Stimulated activated CD4-positive, alpha-beta T cell treated with anti-CD3 and anti-CD28 coated beads, Interleukin-1b, Interleukin-23, amount 100 ng/mL, for 48 hours (primary cell): ENCODE measurements around the gene RHPN2.
"Not testable (repeated sequence)": the region's sequence is repeated elsewhere in the genome, so short reads cannot be mapped to it uniquely, and the experiment has no call there.

ENCODE experiments used
- DNase-seq: peaks from one replicate; pipeline ENCODE4 v3.0.0-alpha.2; 2020

The RHPN2 gene

DNA sequence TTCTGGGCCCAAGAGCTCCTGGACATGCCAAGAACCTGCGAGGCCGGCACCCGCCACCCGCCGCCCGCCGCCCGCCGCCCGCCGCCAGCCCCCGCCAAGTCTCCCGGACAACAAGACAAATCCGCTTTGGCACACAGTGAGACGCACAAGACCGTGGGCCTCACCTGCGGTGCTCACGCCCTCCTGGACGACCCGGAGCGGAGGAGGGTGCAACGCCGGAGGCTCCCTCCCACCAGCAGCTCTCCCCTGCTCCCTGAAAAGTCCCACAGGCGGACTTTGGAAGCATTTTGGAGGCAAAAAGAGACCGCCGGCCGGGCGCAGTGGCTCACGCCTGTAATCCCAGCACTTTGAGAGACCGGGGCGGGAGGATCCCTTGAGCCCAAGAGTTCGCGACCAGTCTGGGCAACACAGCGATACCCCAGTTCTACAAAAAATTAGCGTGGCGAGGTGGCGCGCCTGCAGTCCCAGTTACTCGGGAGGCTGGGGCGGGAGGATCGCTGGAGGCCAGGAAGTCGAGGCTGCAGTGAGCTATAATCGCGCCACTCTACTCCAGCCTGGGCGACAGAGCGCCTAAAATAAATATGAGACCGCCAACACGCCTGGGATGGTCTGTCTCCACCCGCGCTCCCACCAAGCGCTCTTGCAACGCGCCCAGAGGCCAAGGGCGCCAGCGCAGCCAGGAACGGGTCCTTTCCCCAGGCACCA lies 783 bp downstream of the RHPN2 start:
- DNase-seq: no peak

DNA sequence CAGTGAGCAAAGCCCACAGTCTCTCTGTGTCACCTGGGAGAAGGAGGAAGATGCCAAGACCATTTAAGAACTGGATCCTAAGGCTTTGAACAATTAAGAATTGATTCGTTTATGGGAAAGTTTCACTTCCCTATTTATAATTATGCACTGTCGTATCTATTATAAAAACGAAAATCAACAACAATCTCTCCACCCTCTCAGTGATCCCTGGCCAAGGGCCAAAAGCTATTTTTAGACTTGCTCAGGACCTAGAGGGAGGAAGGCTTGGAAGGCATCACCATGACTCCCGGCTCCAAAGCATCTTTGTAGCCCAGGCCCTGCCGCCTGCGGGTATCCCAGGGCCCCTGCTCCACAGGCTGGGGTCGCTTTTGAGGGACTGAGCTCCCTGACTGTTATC lies 1.3 kb downstream of the RHPN2 start:
- no peak for DNase-seq

DNA sequence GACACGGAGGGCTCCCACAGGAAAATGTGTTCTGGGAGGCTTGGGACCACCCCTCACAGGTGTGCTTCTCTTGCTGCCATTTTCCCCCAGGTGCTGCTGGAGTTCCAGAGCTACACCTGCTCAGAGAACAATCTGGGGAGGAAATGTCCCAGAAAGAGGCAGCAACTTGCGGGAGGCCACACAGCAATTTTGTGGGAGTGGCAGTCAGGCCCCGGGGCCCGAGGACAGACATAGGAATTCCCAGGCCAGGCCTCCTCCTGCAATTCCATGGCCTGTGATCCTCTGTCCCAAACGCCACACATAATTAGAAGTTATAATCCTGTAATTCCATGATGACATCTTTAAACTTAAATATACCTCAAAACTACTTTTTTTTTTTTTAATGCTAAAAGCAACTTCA lies 1.8 kb downstream of the RHPN2 start:
- no peak for DNase-seq

DNA sequence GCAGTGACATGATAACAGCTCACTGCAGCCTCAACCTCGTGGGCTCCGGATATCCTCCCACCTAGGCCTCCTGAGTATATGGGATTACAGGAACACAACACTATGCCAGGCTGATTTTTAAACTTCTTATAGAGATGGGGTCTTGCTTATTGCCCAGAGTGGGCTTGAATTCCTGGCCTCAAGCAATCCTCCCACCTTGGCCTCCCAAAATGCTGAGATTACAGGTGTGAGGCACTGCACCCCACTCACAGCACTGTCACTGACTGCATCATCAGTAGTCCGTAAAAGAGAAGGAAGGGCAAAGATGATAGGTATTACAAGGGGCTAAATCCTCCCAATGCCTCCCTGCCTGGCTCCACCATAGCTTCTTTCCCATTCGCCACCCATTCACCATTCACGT lies 4.1 kb downstream of the RHPN2 start:
- no peak for DNase-seq

DNA sequence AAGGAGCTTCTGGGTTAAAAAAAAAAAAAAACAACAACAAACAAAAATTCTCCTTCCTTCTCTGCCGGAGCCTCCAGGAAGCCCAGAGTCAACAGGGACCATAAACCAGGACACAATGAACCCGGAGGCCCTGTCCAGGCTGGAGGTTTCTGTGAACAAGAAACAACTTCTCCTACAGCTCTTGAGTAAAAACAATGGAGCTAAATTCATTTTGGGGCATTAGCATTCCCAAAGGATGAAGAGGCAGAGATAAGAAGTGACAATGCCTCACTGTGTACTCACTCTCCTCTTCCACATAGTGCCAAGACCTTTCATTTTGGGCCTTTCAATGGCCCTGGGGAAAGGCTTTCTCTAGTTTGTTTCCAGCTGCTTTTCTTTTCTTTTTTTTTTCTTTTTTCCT lies 9.0 kb downstream of the RHPN2 start:
- no peak for DNase-seq

DNA sequence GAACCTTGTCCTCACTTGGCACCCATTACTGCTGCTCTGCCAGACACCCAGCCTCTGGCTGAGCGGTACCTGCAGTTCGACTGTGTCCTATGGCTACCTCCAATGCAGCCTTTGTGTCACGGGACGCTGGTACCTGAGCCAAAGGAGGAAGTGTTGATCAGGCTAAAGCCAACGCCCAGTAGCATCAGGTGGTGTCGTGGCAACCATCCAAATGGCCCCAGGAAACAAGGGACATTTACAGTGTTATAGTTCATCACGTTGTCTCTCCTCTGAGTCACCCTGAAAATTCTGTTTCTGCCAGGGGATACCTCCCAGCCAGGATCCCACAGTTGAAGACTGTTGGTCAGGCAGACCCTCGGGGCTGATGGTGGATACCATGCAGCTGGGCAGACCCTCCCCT lies 10.1 kb downstream of the RHPN2 start:
- no peak for DNase-seq

DNA sequence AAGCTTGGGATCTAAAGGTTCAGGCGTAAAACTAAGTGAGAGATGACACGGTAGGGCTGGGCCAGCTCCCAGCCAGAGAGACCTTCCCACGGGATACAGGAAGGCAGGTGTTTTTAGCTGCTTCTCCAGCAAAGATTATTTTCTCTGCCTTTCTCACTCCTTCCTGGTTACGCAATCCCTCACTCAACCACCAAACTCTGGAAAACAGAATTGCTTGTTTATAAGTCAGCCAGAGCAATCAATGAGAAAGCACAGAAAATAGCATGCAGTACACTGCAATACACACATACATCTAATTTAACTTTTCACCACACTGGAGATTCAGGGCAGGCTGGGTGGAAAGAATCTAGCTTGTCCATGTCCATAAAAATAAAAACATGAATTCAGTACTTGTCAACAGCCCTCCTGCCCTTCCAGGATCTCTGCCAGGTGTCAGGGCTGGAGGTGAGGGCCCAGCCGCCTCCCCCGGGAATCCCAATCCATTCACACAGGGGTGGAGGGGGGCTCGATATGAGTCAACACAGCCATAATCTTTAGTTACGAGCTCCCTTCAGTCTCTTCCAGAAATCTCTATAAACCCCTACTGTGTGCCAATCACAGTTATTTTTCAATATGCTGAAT lies 12.2 kb downstream of the RHPN2 start:
- DNase-seq: no peak

DNA sequence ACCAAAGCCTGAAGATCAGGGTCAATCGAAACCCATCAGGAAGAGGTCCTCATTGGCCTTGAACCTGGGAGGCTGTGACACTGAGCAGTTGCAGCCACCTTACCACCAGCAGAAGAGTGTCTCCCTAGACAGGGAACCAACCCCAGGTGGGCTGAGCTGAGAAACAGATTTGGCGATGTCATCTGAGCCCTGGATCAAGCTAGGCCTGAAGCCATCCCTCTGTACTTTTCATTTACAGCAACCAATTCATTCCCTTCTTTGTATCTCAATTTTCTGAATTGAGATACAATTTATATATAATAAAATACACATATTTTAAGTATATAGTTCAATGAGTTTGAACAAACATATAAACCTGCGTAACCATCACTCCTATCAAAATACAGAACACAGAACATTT lies 14.6 kb downstream of the RHPN2 start:
- DNase-seq: no peak

DNA sequence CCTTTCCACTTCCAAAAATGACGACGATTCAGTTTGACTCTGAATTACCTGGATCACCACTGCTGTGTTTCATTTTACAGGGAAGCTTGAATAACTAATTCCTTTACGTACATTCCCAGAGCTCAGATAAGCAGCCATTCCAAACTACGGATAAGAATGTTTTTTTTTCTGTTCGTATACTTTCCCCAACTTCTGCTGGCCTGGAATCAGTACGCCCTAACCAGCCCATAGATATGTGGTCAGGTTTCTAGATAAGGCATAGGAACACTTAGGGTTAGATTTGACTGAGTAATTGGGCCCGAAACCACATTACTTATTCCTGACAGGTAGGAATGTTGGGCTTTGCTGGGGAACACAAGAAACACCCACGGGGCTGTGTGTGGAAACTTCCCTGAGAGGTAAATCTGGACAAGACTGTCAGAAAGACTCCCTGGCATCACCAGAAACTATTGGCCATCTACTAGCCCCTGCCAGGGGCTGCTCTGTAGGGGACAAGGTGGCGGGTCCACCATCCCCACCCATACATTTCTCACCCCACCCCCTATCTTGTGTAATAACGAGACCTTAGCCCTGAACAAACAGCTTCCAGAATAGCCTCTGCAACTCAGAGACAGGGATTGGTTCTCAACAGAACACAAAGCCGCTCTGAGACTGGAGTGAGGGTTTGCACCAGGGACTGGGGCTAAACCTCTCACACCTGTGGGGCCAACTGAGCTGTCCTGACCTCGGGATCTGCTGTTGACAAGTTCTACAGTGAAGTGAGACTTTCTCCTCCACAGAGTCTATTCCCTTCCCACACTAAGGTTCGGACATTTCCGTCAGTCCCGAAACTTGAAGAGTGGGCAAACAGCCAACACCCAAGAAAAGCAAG lies 15.6 kb downstream of the RHPN2 start:
- no peak for DNase-seq

DNA sequence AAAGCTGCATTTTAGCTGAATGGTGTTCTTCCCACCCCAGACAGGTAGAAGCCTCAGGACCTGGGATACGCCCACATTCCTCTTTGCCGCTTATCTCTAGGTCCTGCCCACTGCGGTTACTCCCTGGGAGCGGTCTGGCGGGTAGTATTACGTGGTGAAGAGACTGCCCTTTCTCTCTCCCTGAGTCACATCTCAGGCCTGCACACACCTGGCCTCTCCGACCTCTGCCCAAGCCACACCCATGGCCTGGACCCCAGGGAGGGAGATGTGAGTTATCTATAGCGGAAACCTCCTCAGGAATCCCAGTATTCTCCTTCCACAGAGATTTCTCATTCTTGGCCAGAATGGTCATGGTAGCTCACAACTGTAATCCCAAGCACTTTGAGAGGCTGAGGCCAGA lies 17.3 kb downstream of the RHPN2 start:
- no peak for DNase-seq

DNA sequence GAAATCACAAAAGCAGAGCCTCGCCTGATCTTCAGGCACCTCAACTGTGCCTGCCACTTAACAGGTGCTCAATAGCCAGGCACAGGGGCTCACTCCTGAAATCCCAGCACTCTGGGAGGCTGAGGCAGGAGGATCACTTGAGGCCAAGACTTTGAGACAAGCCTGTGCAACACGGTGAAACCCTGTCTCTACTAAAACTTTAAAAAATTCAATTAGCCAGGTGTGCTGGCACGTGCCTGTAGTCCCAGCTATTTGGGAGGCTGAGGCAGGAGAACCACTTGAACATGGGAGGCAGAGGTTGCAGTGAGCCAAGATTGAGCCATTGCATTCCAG lies 22.9 kb downstream of the RHPN2 start:
- DNase-seq: not testable (repeated sequence)

DNA sequence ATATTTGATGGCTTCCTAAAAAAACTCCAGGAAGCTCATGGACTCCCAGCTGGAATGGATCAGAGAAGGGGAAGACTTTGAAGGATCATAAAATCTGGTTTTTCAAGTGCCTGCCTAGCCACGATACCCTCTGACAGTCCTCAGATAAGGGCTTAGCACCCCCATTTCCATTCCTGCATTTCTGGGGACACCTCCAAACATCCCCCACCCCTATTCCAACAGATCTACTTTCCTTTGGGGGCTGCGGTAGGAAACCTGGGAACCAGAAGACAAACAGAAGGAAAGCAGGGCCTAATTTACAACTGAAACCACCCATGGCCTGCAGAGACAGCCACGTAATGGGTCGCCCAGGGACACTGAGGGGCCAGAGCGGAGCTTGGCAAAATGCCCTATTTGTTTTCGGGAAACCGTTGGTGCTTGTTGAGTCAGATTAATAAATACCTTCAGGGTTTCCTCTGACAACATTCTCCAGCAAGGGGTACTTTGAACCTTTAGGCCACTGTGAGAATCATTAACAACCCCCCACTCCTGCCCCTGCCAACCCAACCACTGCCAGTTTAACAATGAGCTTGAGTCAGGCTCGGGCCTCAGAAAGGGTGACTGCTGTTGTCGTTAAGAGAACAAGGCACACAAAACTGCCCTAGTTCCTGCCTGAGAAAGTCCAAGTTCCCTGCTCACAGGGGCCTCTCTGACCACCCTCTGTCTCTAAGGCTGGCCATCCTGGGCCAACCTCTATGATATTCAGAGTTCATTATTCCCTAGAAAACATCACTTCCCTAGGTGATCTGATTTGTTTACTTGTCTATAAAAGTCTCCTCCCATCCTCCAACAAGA lies 23.5 kb downstream of the RHPN2 start:
- no peak for DNase-seq

DNA sequence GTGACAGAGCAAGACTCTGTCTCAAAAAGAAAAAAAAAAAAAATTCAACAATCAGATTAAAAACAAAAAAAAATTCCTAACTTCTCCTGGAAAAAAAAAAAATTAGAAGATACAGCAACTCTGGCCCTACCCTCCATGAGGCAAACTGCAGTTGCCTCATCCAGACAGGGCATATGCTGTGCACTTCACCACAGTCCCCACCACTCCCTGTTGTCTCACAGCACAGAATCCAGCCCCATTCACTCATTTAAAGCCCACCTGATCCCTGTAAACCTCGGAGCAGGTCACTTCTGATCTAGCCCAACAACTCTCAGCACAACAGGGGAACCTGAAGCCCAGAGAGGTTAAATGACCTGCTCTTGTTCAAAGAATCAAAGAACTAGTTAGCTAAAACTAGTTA lies 24.9 kb downstream of the RHPN2 start:
- DNase-seq: no peak

DNA sequence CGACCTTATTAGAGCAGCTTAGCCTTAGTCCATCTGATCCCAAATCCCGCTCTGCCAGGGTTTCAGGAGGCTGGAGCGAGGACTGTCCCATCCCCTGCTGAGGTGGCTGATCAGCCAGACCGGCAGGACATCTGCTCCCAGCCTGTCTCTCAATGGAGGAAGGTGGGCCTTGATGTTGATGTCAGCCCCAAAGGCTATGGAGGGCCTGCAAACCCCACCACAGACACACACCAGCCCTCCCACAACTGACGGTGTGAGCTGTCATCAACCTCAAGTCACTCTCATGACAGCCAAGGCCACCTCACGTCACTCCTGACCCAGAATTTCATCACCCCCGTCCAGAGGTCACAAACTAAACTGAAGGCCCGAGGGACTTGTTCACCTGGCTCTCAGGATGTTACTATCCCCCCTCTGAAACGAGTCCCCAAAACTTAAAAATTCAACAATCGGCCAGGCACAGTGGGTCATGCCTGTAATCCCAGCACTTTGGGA lies 25.5 kb downstream of the RHPN2 start:
- no peak for DNase-seq

DNA sequence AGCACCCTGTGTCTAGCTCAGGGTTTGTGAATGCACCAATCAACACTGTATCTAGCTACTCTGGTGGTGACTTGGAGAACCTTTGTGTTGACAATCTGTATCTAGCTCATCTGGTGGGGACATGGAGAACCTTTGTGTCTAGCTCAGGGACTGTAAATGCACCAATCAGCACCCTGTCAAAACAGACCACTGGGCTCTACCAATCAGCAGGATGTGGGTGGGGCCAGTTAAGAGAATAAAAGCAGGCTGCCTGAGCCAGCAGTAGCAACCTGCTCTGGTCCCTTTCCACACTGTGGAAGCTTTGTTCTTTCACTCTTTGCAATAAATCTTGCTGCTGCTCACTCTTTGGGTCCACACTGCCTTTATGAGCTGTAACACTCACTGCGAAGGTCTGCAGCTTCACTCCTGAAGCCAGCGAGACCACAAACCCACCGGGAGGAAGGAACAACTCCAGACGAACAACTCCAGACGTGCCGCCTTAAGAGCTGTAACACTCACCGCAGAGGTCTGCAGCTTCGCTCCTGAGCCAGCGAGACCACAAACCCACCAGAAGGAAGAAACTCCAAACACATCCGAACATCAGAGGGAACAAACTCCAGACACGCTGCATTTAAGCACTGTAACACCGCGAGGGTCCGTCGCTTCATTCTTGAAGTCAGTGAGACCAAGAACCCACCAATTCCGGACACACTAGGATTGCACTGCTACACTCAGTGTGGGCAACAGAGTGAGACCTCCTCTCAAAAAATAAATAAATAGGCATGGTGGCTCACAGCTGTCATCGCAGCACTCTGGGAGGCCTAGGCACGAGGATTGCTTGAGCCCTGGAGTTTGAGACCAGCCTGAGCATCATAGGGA lies 27.3 kb downstream of the RHPN2 start:
- DNase-seq: peak; percentile 43

DNA sequence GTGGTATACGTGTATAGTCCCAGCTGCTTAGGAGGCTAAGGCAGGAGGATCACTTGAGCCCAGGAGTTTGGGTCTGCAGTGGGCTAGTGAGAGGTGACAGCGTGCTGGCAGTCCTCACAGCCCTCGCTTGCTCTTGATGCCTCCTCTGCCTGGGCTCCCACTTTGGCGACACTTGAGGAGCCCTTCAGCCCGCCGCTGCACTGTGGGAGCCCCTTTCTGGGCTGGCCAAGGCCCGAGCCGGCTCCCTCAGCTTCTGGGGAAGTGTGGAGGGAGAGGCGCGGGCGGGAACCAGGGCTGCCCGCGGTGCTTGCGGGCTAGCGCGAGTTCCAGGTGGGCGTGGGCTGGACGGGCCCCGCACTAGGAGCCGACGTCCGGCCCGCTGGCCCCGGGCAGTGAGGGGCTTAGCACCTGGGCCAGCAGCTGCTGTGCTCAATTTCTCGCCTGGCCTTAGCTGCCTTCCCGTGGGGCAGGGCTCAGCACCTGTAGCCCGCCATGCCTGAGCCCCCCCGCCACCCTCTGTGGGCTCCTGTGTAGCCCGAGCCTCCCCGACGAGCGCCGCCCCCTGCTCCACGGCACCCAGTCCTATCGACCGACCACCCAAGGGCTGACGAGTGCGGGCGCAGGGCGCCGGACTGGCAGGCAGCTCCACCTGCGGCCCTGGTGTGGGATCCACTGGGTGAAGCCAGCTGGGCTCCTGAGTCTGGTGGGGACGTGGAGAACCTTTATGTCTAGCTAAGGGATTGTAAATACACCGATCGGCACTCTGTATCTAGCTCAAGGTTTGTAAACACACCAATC lies 28.1 kb downstream of the RHPN2 start:
- DNase-seq: not testable (repeated sequence)

DNA sequence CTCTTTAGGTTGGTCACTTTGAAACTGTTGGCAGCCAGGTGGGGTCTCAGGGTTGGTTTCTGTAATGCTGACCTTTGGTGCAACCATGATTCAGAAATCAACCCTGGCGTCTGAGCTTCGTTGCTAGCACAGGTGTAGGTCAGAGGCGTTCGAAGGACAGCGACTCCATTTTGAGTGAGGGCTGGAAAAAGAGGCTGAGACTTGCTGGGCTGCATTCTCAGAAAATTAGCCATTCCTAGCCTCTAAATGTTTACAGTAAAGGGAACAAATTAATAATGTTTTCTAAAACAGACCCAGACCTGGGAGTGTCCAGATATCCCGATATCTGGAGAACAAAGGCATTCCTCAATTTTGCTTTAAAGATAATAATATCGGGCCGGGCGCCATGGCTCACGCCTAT lies 29.2 kb downstream of the RHPN2 start:
- DNase-seq: no peak

DNA sequence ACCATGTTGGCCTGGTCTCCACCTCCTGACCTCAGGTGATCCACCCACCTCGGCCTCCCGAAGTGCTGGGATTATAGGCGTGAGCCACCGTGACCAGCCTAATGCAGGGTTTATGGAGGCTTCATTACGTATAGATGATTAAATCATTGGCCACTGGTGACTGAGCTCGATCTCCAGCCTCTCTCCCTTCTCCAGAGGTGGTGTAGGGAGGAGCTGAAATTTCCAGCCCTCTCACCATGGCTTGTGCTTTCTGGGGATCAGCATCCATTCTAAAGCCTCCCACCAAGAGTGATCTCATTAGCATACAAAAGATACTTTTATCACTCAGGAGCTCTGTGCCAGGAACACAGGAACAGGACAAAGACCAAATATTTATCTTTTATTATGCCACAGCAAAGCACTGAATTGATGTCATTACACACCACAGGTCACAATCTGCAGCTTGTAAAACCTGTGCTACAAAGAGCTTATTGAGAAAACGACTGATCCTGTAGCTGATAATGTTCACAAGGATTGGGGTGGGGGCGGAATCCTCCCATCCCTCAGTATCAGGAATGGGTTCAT lies 32.4 kb downstream of the RHPN2 start:
- DNase-seq: no peak

DNA sequence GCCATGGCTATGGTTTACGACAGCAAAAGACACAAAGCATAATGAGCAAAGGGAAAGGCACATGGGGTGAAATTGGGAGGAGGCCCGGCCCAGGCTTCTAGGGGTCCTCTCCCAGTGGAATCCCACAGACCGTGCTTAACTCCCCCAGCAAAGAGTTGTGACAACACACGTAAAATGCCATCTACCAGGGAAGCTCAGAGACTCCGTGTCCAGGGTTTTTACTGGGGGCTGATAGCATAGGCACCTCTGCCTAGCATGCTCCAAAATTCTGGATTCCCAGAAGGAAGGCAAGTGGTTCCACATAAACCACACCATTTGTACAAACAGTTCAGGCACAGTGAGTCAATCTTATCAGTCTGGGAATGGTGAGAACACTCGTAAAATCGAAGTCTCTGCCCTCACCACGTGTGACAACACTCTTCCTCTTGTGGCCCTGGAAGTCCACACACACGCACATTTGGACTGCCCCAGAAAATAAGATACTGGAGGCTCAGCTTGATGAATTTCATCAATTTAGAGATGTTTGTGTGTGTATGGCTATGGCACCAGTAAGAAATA lies 34.9 kb downstream of the RHPN2 start:
- DNase-seq: no peak

DNA sequence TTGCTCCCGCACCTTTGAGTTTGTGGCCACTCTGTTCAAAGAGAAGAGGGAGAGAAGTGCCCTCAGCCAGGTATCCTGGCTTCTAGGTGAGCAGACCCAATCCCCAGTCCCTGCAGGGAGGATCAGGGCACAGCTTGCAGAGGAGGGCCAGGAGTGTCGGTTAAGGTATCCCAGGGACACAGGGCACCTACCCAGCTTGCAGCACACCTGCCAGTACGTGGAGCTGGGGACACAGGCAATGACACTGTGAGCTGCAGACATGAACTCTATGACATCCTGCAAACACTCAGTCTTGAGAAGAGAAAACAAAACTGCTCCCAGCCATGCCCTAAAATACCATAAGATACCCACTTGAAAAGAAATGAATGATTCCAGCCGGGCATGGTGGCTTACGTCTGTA lies 38.1 kb downstream of the RHPN2 start:
- DNase-seq: not testable (repeated sequence)
